ENCODE results near the gene UCN2.
"Not testable (repeated sequence)": the region's sequence is repeated elsewhere in the genome, so short reads cannot be mapped to it uniquely, and the experiment has no call there.

The UCN2 gene

GRCh38 chr3:48532271-48532976, 31.2 kb downstream of the UCN2 start:
- no peak for DNase-seq

DNA sequence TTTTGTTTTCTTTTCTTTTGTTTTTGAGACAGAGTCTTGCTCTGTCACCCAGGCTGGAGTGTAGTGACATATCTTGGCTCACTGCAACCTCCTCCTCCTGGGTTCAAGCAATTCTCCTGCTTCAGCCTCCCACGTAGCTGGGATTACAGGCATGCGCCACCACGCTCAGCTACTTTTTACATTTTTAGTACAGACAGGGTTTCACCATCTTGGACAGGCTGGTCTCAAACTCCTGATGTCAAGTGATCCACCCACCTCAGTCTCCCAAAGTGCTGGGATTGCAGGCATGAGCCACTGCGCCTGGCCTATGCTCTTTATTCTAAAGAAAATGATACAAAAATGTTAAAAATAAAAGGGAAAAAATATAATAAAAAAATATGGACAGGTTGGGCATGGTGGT, 32.9 kb downstream of the UCN2 start:
- not testable (repeated sequence) for DNase-seq

DNA sequence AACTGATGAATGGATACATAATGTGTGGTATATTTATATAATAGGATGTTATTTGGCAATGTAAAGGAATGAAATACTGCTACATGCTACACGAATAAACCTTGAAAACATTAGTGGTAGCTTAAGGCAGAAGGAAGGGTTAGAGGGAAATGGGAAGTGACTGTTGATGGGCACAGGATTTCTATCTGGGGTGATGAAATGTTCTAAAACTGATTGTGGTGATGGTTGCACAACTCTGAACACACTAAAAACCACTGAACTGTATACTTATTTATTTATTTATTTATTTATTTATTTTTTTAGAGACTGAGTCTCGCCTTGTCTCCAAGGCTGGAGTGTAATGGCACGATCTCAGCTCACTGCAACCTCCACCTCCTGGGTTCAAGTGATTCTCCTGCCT, 34.8 kb downstream of the UCN2 start:
- no peak for DNase-seq

DNA sequence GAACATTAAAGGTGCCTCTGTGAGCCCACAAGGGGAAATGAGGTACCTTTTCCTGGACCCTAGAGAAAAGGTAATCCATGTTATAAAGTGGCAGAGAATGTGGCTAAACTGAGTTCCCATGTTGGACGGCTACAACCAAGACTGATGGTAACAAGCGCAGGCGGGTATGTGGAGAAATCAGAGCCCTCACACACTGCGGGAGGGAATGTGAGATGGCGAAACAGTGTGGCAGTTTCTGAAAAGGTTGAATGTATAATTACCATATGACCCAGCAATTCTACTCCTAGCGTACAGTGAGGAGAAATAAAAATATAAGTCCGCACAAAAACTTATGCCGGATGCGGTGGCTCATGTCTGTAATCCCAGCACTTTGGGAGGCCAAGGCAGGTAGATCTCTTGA, 35.5 kb downstream of the UCN2 start:
- no peak for DNase-seq

DNA sequence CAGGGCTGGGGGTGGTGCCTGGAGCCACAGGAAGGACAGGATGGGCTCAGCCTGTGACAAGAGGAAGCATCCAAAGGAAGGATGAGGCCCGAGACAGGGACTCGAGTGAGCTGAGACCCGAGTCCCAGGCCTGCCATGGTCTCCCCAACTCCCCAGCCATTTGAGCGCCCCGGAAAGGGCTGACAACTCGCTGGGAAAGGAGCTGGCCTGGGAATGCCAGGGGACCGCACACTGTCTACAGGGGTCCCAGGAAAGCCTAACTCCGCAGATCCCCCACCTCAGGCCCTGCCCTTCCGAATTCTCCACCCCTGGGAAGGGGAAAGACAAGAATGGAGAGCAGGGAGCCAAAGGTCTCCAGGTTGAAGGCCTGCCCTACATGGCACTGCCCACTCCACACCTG, 38.6 kb downstream of the UCN2 start:
- DNase-seq: no peak

DNA sequence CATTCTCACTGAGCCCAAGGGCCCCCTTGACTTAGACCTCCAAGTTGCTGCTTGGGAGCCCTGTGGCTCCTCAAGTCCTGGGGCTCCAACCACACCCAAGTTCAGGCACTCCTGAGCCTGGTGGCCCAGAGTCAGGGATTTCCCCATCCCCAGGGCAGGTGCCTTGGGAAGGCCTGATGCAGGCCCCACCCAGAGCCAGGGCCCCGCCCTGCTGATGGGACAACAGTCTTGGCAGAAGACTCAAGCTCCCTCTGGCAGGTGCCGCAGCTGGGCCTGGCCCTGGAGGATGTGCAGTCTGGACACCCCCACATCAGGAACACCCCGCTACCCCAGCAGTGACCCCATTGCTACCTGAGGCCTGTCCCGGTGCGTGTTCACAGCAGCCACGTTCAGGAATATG, 41.9 kb downstream of the UCN2 start:
- DNase-seq: no peak

DNA sequence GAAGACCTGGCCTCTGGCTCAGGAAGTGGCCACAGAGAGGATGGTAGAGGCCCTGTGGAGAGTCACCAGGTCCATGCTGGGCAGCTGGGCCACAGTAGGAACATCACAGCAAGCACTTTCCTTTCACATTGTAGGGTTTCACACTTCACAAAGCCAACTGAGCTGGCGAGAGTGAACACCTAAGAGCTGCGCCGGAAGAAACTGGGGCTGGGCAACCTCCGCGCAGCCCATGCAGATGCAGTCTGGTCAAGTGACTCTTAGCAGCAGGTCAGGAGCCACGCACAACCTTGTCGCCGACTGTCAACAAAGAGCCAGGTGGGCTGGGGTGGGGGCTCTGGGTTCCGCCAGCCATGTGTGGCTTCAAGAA, 44.3 kb downstream of the UCN2 start:
- no peak for DNase-seq

DNA sequence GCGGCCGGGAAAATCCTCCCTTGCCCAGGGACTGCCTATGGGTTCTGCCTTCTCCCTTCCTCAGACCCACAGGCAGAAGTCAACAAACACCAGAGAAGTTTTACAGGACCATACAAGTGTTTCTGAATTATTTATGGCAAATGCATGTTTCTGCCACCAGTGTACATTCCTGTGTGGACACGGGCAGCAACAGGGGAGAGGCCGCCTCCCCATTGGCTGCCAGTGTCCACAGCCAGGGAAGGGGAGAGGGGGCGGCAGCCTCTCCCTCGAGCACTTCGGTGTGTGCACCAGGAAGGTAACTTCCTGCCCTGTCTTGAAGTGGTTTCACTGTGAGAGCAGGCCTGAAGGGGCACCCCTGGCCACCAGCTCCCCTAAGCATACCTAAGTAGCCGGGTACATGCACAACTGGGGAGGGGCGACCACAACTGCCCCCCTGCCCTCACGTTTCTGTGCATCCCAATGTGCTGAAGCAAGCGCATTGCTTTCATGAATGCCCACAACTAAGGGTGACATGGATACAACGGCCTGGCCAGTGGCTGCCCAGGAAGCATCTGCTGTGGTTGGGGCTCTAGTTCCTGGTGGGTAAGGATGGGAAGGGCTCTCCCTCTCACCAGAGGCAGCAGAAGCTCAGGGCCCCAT, 44.8 kb downstream of the UCN2 start:
- DNase-seq: no peak

- no peak for DNase-seq
Measured at GRCh38 chr3:48518069-48518468, 45.5 kb downstream of the UCN2 start.

- no peak for DNase-seq
Measured at GRCh38 chr3:48516571-48516970, 47.0 kb downstream of the UCN2 start.

- peak; percentile 28 for DNase-seq
Measured at GRCh38 chr3:48514431-48515227, 49.0 kb downstream of the UCN2 start.

Measured in activated CD4-positive, alpha-beta T cell treated with anti-CD3 and anti-CD28 coated beads for 48 hours (primary cell).